ELR (cell line): ENCODE measurements around the gene AKR1B15.
"Not testable (repeated sequence)": the region's sequence is repeated elsewhere in the genome, so short reads cannot be mapped to it uniquely, and the experiment has no call there.

ENCODE experiments used
- DNase-seq: peaks from one replicate; pipeline ENCODE4 v3.0.0-alpha.2; 2015; ENCODE audit warnings: low read depth

Gene AKR1B15

GRCh38 chr7:134563398-134563749 lies 14.5 kb downstream of the AKR1B15 start:
- DNase-seq, result not testable (repeated sequence)

GRCh38 chr7:134565643-134566136 lies 16.8 kb downstream of the AKR1B15 start:
- no peak for DNase-seq

- DNase-seq, result no peak
Observed at GRCh38 chr7:134567368-134567767, 18.5 kb downstream of the AKR1B15 start.

- DNase-seq, result not testable (repeated sequence)
Observed at GRCh38 chr7:134569962-134570361, 21.1 kb downstream of the AKR1B15 start.

GRCh38 chr7:134571101-134571500 lies 22.2 kb downstream of the AKR1B15 start:
- no peak for DNase-seq

- no peak for DNase-seq
Observed at GRCh38 chr7:134571746-134572461, 23.0 kb downstream of the AKR1B15 start.

- DNase-seq, result no peak
Observed at GRCh38 chr7:134574322-134574721, 25.4 kb downstream of the AKR1B15 start.

GRCh38 chr7:134584290-134584689 lies 35.4 kb downstream of the AKR1B15 start:
- DNase-seq, result no peak

- no peak for DNase-seq
Observed at GRCh38 chr7:134585897-134586296, 37.0 kb downstream of the AKR1B15 start.

GRCh38 chr7:134587750-134588149 lies 38.8 kb downstream of the AKR1B15 start:
- DNase-seq, result no peak

- peak; percentile 62 for DNase-seq
Observed at GRCh38 chr7:134589491-134589941, 40.6 kb downstream of the AKR1B15 start.

- peak; percentile 50 for DNase-seq
Observed at GRCh38 chr7:134593530-134594392, 44.9 kb downstream of the AKR1B15 start.

- no peak for DNase-seq
Observed at GRCh38 chr7:134594877-134595276, 46.0 kb downstream of the AKR1B15 start.

GRCh38 chr7:134599371-134599770 lies 50.5 kb downstream of the AKR1B15 start:
- no peak for DNase-seq

GRCh38 chr7:134601459-134601858 lies 52.5 kb downstream of the AKR1B15 start:
- DNase-seq, result no peak

GRCh38 chr7:134602881-134603451 lies 54.1 kb downstream of the AKR1B15 start:
- peak; percentile 4 for DNase-seq

GRCh38 chr7:134605978-134606923 lies 57.3 kb downstream of the AKR1B15 start:
- DNase-seq, result peak; percentile 67

GRCh38 chr7:134611611-134612151 lies 62.8 kb downstream of the AKR1B15 start:
- no peak for DNase-seq

GRCh38 chr7:134612197-134612596 lies 63.3 kb downstream of the AKR1B15 start:
- DNase-seq, result no peak

- DNase-seq, result peak; percentile 93
Observed at GRCh38 chr7:134613623-134614347, 64.9 kb downstream of the AKR1B15 start.

GRCh38 chr7:134616611-134617010 lies 67.7 kb downstream of the AKR1B15 start:
- DNase-seq, result no peak
